HEK293 (cell line): ENCODE results near the gene APOBEC2.

Source experiments
- CTCF ChIA-PET: fragments of 350-600 bp; formaldehyde crosslinking; extraction: SDS; loops from one replicate; lab custom pipeline; 2021; ENCODE audit warnings: antibody characterized with exemption; lab: Yijun Ruan, JAX
- POLR2A ChIA-PET: fragments of 300-600 bp; formaldehyde crosslinking; extraction: SDS; loops from one replicate; lab custom pipeline; 2020; ENCODE audit warnings: antibody characterized with exemption, inconsistent platforms; lab: Yijun Ruan, JAX
- H3K27ac ChIP-seq: fragments of 200-500 bp; sonication (Bioruptor generic); 2 replicates; pipeline ENCODE4 v1.5.1; 2014; ENCODE audit warnings: low read depth, low read length, control low read depth, inconsistent platforms; ENCODE audit errors: extremely low read depth
- H3K36me3 ChIP-seq, 2 experiments: fragments of 200-500 bp in 1 of 2; sonication (Bioruptor generic) in 1 of 2; 1 replicate in 1 of 2; 2 replicates in 1 of 2; pipeline ENCODE4 v1.5.1; 2014 to 2017; ENCODE audit warnings: inconsistent platforms in 2 of 2, low read length in 2 of 2; ENCODE audit not compliant: control insufficient read depth in 2 of 2, insufficient read depth in 1 of 2
- H3K4me1 ChIP-seq: fragments of 200-500 bp; sonication (Bioruptor generic); 2 replicates; pipeline ENCODE4 v1.5.1; 2014; ENCODE audit warnings: mild to moderate bottlenecking, low read length, inconsistent platforms; ENCODE audit not compliant: control insufficient read depth, insufficient read depth
- H3K4me3 ChIP-seq: 2 replicates; pipeline ENCODE4 v1.5.1; 2011; ENCODE audit warnings: low read depth, mild to moderate bottlenecking, control low read depth, low read length, moderate library complexity
- H3K9me3 ChIP-seq: fragments of 200-500 bp; sonication (Bioruptor generic); 2 replicates; pipeline ENCODE4 v1.5.1; 2014; ENCODE audit warnings: low read depth, low read length, inconsistent platforms; ENCODE audit not compliant: control insufficient read depth, insufficient read depth
- BCL6B ChIP-seq: fragments of 450-650 bp; formaldehyde crosslinking; IDR thresholded peaks from 2 replicates; pipeline ENCODE4 v1.5.1; 2017; ENCODE audit warnings: missing biosample characterization, missing genetic modification characterization
- FEZF1 ChIP-seq: fragments of 450-650 bp; formaldehyde crosslinking; IDR thresholded peaks from 2 replicates; pipeline ENCODE4 v1.5.1; 2016; ENCODE audit warnings: missing biosample characterization, missing genetic modification characterization
- IKZF3 ChIP-seq: fragments of 450-650 bp; IDR thresholded peaks from 2 replicates; pipeline ENCODE4 v1.5.0; 2018; ENCODE audit warnings: missing biosample characterization, mild to moderate bottlenecking, missing genetic modification characterization, moderate library complexity
- KLF8 ChIP-seq: fragments of 450-650 bp; formaldehyde crosslinking; IDR thresholded peaks from 2 replicates; pipeline ENCODE4 v1.5.1; 2016; ENCODE audit warnings: missing biosample characterization, missing genetic modification characterization
- MZF1 ChIP-seq: fragments of 450-650 bp; formaldehyde crosslinking; IDR thresholded peaks from 2 replicates; pipeline ENCODE4 v1.5.1; 2017; ENCODE audit warnings: missing biosample characterization, missing genetic modification characterization, borderline replicate concordance
- OSR2 ChIP-seq: fragments of 450-650 bp; formaldehyde crosslinking; IDR thresholded peaks from 2 replicates; pipeline ENCODE4 v1.5.1; 2016; ENCODE audit warnings: missing biosample characterization, missing genetic modification characterization
- PRDM10 ChIP-seq: fragments of 450-650 bp; formaldehyde crosslinking; IDR thresholded peaks from 2 replicates; pipeline ENCODE4 v1.5.1; 2016; ENCODE audit warnings: missing biosample characterization, missing genetic modification characterization
- PRDM6 ChIP-seq: fragments of 450-650 bp; formaldehyde crosslinking; IDR thresholded peaks from 2 replicates; pipeline ENCODE4 v1.5.1; 2017; ENCODE audit warnings: missing biosample characterization, missing genetic modification characterization
- SP3 ChIP-seq: fragments of 450-650 bp; formaldehyde crosslinking; IDR thresholded peaks from 2 replicates; pipeline ENCODE4 v1.5.1; 2016; ENCODE audit warnings: missing biosample characterization, missing genetic modification characterization
- TSHZ1 ChIP-seq: fragments of 450-650 bp; formaldehyde crosslinking; IDR thresholded peaks from 2 replicates; pipeline ENCODE4 v1.5.1; 2016; ENCODE audit warnings: missing biosample characterization, missing genetic modification characterization, borderline replicate concordance
- ZEB2 ChIP-seq: fragments of 450-650 bp; formaldehyde crosslinking; IDR thresholded peaks from 2 replicates; pipeline ENCODE4 v1.5.1; 2016; ENCODE audit warnings: missing biosample characterization, missing genetic modification characterization
- ZNF114 ChIP-seq: fragments of 450-650 bp; formaldehyde crosslinking; IDR thresholded peaks from 2 replicates; pipeline ENCODE4 v1.5.0; 2017; ENCODE audit warnings: missing biosample characterization, missing genetic modification characterization
- ZNF132 ChIP-seq: fragments of 450-650 bp; formaldehyde crosslinking; IDR thresholded peaks from 2 replicates; pipeline ENCODE4 v1.5.1; 2017; ENCODE audit warnings: missing biosample characterization, missing genetic modification characterization, borderline replicate concordance
- ZNF155 ChIP-seq: fragments of 450-650 bp; formaldehyde crosslinking; IDR thresholded peaks from 2 replicates; pipeline ENCODE4 v1.5.1; 2016; ENCODE audit warnings: missing biosample characterization, missing genetic modification characterization
- ZNF2 ChIP-seq: fragments of 450-650 bp; formaldehyde crosslinking; IDR thresholded peaks from 2 replicates; pipeline ENCODE4 v1.5.1; 2016; ENCODE audit warnings: missing biosample characterization, missing genetic modification characterization
- ZNF423 ChIP-seq: fragments of 450-650 bp; formaldehyde crosslinking; IDR thresholded peaks from 2 replicates; pipeline ENCODE4 v1.5.1; 2016; ENCODE audit warnings: missing biosample characterization, missing genetic modification characterization
- ZNF600 ChIP-seq: fragments of 450-650 bp; formaldehyde crosslinking; IDR thresholded peaks from 2 replicates; pipeline ENCODE4 v1.5.1; 2016; ENCODE audit warnings: missing biosample characterization, missing genetic modification characterization
- ZNF660 ChIP-seq: fragments of 450-650 bp; IDR thresholded peaks from 2 replicates; pipeline ENCODE4 v1.5.1; 2018; ENCODE audit warnings: missing biosample characterization, mild to moderate bottlenecking, missing genetic modification characterization
- ZNF747 ChIP-seq: fragments of 450-650 bp; formaldehyde crosslinking; IDR thresholded peaks from 2 replicates; pipeline ENCODE4 v1.5.1; 2016; ENCODE audit warnings: missing biosample characterization, missing genetic modification characterization
- TF ChIP-seq, protein P1 (sequence below): fragments of 450-650 bp; formaldehyde crosslinking; IDR thresholded peaks from 2 replicates; pipeline ENCODE4 v1.5.1; 2016; ENCODE audit warnings: missing biosample characterization, missing genetic modification characterization
- TF ChIP-seq, protein P2 (sequence below): fragments of 450-650 bp; formaldehyde crosslinking; IDR thresholded peaks from 2 replicates; pipeline ENCODE4 v1.5.1; 2016; ENCODE audit warnings: missing biosample characterization, missing genetic modification characterization

The APOBEC2 gene

DNA sequence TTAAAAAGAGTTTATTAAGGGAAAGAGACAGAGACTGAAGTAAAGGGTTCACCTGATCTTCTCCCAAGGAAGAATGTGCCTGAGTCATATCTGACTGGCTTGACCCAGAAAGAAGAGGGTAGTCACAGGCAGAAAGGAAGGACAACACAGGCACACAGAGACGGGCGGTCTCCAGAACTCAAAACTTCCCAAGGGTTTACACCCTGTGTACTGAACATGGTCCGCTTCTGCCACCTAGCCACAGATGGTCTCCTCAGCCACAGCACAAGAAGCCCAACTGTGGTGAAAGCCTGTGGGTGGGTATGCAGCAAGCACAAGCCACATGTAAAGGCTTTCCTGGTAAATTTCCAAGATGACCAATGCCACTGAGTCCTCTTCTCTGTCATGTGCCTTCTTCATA is 31.2 kb upstream of the APOBEC2 start (continued):
- TF ChIP-seq TSHZ1 (tag by site-specific recombination) (no peak), ZNF600 (tag by site-specific recombination) (0 out of 2 replicates have a peak, but pooled peaks have one; percentile 18), MZF1 (tag by site-specific recombination) (no peak), ZNF423 (no peak), SP3 (no peak), ZNF132 (tag by site-specific recombination) (no peak)
- TF ChIP-seq, protein P1, sequence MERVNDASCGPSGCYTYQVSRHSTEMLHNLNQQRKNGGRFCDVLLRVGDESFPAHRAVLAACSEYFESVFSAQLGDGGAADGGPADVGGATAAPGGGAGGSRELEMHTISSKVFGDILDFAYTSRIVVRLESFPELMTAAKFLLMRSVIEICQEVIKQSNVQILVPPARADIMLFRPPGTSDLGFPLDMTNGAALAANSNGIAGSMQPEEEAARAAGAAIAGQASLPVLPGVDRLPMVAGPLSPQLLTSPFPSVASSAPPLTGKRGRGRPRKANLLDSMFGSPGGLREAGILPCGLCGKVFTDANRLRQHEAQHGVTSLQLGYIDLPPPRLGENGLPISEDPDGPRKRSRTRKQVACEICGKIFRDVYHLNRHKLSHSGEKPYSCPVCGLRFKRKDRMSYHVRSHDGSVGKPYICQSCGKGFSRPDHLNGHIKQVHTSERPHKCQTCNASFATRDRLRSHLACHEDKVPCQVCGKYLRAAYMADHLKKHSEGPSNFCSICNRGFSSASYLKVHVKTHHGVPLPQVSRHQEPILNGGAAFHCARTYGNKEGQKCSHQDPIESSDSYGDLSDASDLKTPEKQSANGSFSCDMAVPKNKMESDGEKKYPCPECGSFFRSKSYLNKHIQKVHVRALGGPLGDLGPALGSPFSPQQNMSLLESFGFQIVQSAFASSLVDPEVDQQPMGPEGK (tag by site-specific recombination): 0 out of 2 replicates have a peak, but pooled peaks have one; percentile 8
- TF ChIP-seq, protein P2, sequence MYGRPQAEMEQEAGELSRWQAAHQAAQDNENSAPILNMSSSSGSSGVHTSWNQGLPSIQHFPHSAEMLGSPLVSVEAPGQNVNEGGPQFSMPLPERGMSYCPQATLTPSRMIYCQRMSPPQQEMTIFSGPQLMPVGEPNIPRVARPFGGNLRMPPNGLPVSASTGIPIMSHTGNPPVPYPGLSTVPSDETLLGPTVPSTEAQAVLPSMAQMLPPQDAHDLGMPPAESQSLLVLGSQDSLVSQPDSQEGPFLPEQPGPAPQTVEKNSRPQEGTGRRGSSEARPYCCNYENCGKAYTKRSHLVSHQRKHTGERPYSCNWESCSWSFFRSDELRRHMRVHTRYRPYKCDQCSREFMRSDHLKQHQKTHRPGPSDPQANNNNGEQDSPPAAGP: no peak

DNA sequence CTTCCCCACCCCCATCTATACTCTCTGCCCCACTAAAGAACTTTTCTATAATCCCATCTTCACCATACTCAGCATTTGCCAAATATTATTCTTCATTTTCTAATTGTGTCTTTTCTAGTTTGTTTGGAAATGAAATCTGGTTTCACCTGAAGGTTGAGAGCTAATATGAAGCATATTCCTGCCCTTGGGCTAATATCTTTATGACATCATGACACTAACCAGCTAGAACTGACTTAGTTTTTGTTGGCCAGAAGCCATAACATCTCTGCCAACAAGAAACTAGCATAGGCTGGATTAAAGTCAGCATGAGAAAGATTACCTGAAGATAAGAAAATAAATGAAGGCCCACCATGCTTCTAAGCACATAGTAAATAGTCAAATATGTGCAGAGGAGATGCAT is 30.7 kb upstream of the APOBEC2 start:
- CTCF ChIA-PET: interaction anchor here (0.9 to 11.0 kb wide), 15 partner anchors 10 to 409 kb away, joined by 3 to 146 read pairs (median 6); partner anchors contain the start of genes TSPO2 and UNC5CL
- POLR2A ChIA-PET: interaction anchor here (0.5 kb wide), 1 partner anchor 235 kb away, joined by 9 read pairs; no protein-coding TSS in a partner anchor
- Histone ChIP-seq H3K36me3 (no peaks in the 10 kb centered on the region), H3K27ac (peak overlapping the region; percentile 38; the same call in 1 of the 2 replicates), H3K9me3 (no peaks in the 10 kb centered on the region), H3K4me3 (no peak overlapping the region), H3K4me1 (peaks cover 16% of the 10 kb centered on the region)
- TF ChIP-seq ZNF114 (tag by site-specific recombination) (no peak), KLF8 (tag by site-specific recombination) (no peak; the same call in 1 of the 2 replicates), BCL6B (no peak), OSR2 (peak; percentile 7; the same call in 1 of the 2 replicates), FEZF1 (tag by site-specific recombination) (peak; percentile 66), ZNF660 (peak; percentile 68; the same call in 1 of the 2 replicates), ZNF2 (tag by site-specific recombination) (peak; percentile 59; the same call in 1 of the 2 replicates), PRDM10 (tag by site-specific recombination) (peak; percentile 8; the same call in 1 of the 2 replicates), IKZF3 (tag by site-specific recombination) (no peak), PRDM6 (tag by site-specific recombination) (peak; percentile 79), ZNF747 (tag by site-specific recombination) (no peak), ZNF155 (tag by site-specific recombination) (no peak), ZEB2 (tag by site-specific recombination) (peak; percentile 59; the same call in 1 of the 2 replicates)
